Nephron progenitor cell (in vitro differentiated cells): ENCODE results near the gene FCRL5.

ENCODE experiments used
- DNase-seq: peaks from one replicate; pipeline ENCODE4 v3.0.0; 2021
- H3K27ac Mint-ChIP-seq: 2 replicates; pipeline ENCODE4 v1.8.0; 2021; ENCODE audit warnings: mild to moderate bottlenecking, moderate library complexity, mixed read lengths
- H3K27me3 Mint-ChIP-seq: 2 replicates; pipeline ENCODE4 v1.8.0; 2021; ENCODE audit warnings: mild to moderate bottlenecking, low read depth, mixed read lengths; ENCODE audit not compliant: poor library complexity
- H3K36me3 Mint-ChIP-seq: 2 replicates; pipeline ENCODE4 v1.8.0; 2021; ENCODE audit warnings: low read depth, mixed read lengths
- H3K4me1 Mint-ChIP-seq: 2 replicates; pipeline ENCODE4 v1.8.0; 2021; ENCODE audit warnings: mixed read lengths
- H3K4me3 Mint-ChIP-seq: 2 replicates; pipeline ENCODE4 v1.8.0; 2021; ENCODE audit warnings: mild to moderate bottlenecking, moderate library complexity, mixed read lengths
- H3K9me3 Mint-ChIP-seq: 2 replicates; pipeline ENCODE4 v1.8.0; 2021; ENCODE audit warnings: mild to moderate bottlenecking, moderate library complexity, mixed read lengths
- TF ChIP-seq, protein P1 (sequence below): fragments of 200-600 bp; sonication (generic); IDR thresholded peaks from 2 replicates; pipeline ENCODE4 v1.5.0; 2021; ENCODE audit warnings: antibody characterized with exemption

FCRL5 gene

DNA sequence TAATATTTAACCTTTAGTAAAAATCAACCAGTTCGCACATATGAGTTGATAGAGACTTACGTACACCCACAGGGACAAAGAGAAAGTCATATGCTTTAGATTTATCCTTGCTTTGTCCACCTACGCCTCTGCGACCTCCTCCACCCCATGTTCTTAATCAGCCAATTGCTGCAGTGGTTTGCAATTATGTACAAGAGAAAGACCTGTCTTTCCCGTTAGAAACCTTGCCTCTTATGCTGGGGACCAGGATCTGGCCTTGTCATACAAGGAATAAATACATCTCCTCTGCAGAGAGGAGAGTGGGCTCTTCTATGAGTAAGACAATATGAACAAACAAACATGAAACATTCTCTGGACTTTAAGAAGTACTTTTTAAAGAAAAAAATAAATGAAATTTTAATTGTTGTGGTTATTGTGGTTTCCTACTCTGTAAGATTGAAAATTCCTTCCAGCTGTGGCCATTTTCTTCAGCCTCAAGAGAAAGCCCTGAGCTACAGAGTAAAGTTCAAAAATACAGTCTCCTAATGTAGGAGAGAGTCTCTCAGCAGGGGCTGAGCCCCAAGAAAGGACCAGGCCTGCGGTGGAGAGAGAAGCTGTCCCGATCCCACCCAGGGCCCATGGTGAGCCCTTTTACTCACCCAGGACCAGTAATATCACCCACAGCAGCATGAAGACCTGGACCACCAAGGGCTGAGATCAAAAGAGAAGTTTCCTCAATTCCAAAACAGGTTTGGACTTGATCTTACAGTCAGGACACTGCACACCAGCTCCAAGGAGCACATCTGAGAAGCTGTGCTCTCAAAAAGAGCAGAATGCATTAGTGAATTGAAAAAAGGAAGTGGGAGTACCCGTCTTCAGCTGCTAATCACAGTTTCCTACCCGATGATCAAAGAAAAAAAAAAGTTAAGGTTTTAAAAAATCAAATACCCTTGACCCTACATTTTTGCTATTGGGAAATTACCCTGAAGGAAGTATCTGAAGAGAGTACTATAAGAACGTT, at the start of gene FCRL5:
FCRL5 (minus strand) TSS at position 822 of the 1,000 bp plus-strand sequence; CDS start at position 669, 153 bp downstream.
- DNase-seq = no peak
- Mint-ChIP-seq H3K4me3 (no peak within 1 kb of the TSS), H3K4me1 (no peaks in the 10 kb centered on the region), H3K36me3 (no peaks in the 10 kb centered on the region), H3K9me3 (no peaks in the 10 kb centered on the region), H3K27me3 (peaks cover 12% of the 10 kb centered on the region), H3K27ac (no peak within 1 kb of the TSS)
- TF ChIP-seq, protein P1, sequence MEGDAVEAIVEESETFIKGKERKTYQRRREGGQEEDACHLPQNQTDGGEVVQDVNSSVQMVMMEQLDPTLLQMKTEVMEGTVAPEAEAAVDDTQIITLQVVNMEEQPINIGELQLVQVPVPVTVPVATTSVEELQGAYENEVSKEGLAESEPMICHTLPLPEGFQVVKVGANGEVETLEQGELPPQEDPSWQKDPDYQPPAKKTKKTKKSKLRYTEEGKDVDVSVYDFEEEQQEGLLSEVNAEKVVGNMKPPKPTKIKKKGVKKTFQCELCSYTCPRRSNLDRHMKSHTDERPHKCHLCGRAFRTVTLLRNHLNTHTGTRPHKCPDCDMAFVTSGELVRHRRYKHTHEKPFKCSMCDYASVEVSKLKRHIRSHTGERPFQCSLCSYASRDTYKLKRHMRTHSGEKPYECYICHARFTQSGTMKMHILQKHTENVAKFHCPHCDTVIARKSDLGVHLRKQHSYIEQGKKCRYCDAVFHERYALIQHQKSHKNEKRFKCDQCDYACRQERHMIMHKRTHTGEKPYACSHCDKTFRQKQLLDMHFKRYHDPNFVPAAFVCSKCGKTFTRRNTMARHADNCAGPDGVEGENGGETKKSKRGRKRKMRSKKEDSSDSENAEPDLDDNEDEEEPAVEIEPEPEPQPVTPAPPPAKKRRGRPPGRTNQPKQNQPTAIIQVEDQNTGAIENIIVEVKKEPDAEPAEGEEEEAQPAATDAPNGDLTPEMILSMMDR = no peak

DNA sequence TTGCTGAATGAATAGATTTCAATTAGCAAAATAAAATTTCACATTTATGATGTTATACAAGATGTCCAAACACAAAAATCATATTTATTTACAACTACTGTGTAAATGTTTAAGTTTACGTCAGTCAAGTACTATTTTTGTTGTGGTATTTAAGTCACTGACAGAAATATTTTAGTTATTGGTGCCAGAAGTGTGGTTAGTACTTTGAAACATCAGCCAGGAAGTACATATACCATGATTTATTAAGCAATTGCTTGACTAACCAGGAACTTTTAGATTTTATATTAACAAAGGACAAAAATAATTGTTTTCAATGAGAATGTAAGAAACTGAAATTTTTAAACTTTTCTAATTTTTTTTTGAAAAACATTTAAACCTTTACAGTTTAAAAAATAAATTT, 47.9 kb upstream of the FCRL5 start:
- no peak for DNase-seq
- peaks cover 3% of the 10 kb centered on the region for H3K27me3 Mint-ChIP-seq
- no peaks in the 10 kb centered on the region for H3K4me1 Mint-ChIP-seq
- no peaks in the 10 kb centered on the region for H3K9me3 Mint-ChIP-seq
- no peaks in the 10 kb centered on the region for H3K36me3 Mint-ChIP-seq
- TF ChIP-seq, protein P1 = no peak
- no peak overlapping the region for H3K4me3 Mint-ChIP-seq
- H3K27ac Mint-ChIP-seq = no peak overlapping the region

DNA sequence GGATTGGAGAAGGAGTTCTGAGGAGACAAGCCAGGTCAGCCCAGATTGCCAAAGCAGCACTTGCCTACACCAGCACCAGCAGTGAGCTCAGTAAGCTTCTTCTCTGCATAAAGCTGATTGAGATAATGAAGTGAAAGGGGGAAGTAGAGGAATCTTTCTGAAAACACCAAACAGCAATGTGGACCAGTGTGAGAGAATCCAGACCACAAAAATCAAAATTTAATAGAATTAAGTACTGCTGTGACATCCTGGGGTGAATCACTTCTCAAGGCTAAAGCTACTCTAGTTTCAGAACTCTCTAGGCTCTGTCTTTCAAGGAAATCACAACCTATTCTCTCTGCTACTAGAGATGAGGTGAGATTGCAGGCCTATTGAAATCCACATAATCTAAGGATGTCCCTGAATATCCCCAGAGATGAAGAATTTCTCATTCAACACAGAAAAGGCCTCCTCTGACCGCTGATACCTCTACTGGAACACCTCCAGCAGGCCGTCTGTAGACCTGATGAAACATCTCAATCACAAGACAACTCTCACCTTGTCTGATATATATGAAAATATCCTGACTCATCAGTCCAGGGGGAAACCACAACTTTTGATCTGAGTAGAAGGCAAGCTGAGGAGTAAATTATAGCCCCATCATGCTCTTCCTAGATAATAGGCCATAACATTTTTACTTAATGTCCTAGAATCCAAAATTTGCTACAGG, 45.8 kb upstream of the FCRL5 start, which contains the start of gene FCRL4:
FCRL4 (minus strand) TSS at position 127 of the 709 bp plus-strand sequence. CDS start 141 bp downstream, outside the sequence.
- peaks cover 3% of the 10 kb centered on the region for H3K27me3 Mint-ChIP-seq
- no peak for DNase-seq
- no peaks in the 10 kb centered on the region for H3K9me3 Mint-ChIP-seq
- no peaks in the 10 kb centered on the region for H3K4me1 Mint-ChIP-seq
- H3K27ac Mint-ChIP-seq = no peak within 1 kb of the TSS
- TF ChIP-seq, protein P1 = no peak
- H3K36me3 Mint-ChIP-seq = no peaks in the 10 kb centered on the region
- H3K4me3 Mint-ChIP-seq = no peak within 1 kb of the TSS

- peaks cover 3% of the 10 kb centered on the region for H3K27me3 Mint-ChIP-seq
- TF ChIP-seq, protein P1 = no peak
- no peaks in the 10 kb centered on the region for H3K4me1 Mint-ChIP-seq
- H3K36me3 Mint-ChIP-seq = no peaks in the 10 kb centered on the region
- no peak overlapping the region for H3K27ac Mint-ChIP-seq
- no peak overlapping the region for H3K4me3 Mint-ChIP-seq
- H3K9me3 Mint-ChIP-seq = no peaks in the 10 kb centered on the region
- no peak for DNase-seq
Observed at GRCh38 chr1:157596384-157596783, 44.1 kb upstream of the FCRL5 start.

GRCh38 chr1:157595356-157595755, 43.0 kb upstream of the FCRL5 start:
- H3K4me1 Mint-ChIP-seq = no peaks in the 10 kb centered on the region
- H3K27me3 Mint-ChIP-seq = no peaks in the 10 kb centered on the region
- DNase-seq = no peak
- no peak overlapping the region for H3K4me3 Mint-ChIP-seq
- H3K9me3 Mint-ChIP-seq = no peaks in the 10 kb centered on the region
- TF ChIP-seq, protein P1 = no peak
- H3K36me3 Mint-ChIP-seq = no peaks in the 10 kb centered on the region
- no peak overlapping the region for H3K27ac Mint-ChIP-seq
